Fibroblast of gingiva (primary cell): ENCODE measurements around the gene CIT.
"Not testable (repeated sequence)": the region's sequence is repeated elsewhere in the genome, so short reads cannot be mapped to it uniquely, and the experiment has no call there.

Source experiments
- DNase-seq: peaks from one replicate; pipeline ENCODE4 v3.0.0-alpha.2; 2011; ENCODE audit warnings: low read depth

CIT gene

GRCh38 chr12:119742700-119743099, 134.4 kb downstream of the CIT start:
- DNase-seq: no peak

- no peak for DNase-seq
These were observed 136.3 kb downstream of the CIT start for GRCh38 chr12:119740830-119741229.

GRCh38 chr12:119735079-119735478, 142.0 kb downstream of the CIT start:
- DNase-seq: no peak

GRCh38 chr12:119730381-119730780, 146.7 kb downstream of the CIT start:
- DNase-seq: no peak

- DNase-seq: no peak
These were observed 147.2 kb downstream of the CIT start for GRCh38 chr12:119729871-119730270.

- DNase-seq: no peak
These were observed 148.7 kb downstream of the CIT start for GRCh38 chr12:119728444-119728745.

- DNase-seq: no peak
These were observed 149.3 kb downstream of the CIT start for GRCh38 chr12:119727600-119728443.

GRCh38 chr12:119725523-119725922, 151.6 kb downstream of the CIT start:
- no peak for DNase-seq

- no peak for DNase-seq
These were observed 155.8 kb downstream of the CIT start for GRCh38 chr12:119721306-119721705.

- no peak for DNase-seq
These were observed 156.8 kb downstream of the CIT start for GRCh38 chr12:119720349-119720748.

- DNase-seq: no peak
These were observed 159.0 kb downstream of the CIT start for GRCh38 chr12:119718141-119718540.

- DNase-seq: no peak
These were observed 161.9 kb downstream of the CIT start for GRCh38 chr12:119715268-119715620.

GRCh38 chr12:119714614-119715267, 162.4 kb downstream of the CIT start:
- no peak for DNase-seq

GRCh38 chr12:119713551-119714031, 163.5 kb downstream of the CIT start:
- no peak for DNase-seq

- no peak for DNase-seq
These were observed 164.4 kb downstream of the CIT start for GRCh38 chr12:119712721-119713120.

- no peak for DNase-seq
These were observed 165.4 kb downstream of the CIT start for GRCh38 chr12:119711693-119712092.

GRCh38 chr12:119710965-119711551, 166.1 kb downstream of the CIT start:
- DNase-seq: no peak

- no peak for DNase-seq
These were observed 166.7 kb downstream of the CIT start for GRCh38 chr12:119710374-119710964.

GRCh38 chr12:119706427-119706826, 170.7 kb downstream of the CIT start:
- DNase-seq: not testable (repeated sequence)

GRCh38 chr12:119705182-119705581, 171.9 kb downstream of the CIT start:
- peak; percentile 49 for DNase-seq

- peak; percentile 68 for DNase-seq
These were observed 172.9 kb downstream of the CIT start for GRCh38 chr12:119704065-119704747.

GRCh38 chr12:119700078-119700477, 177.0 kb downstream of the CIT start:
- peak; percentile 86 for DNase-seq
